ENCODE results near the gene CFAP251. TPM values are rescaled to one million over a fixed set of nuclear protein-coding genes. Genes with fewer than 3 reads are reported as not detected.
A peak's percentile ranks its signal among the peaks of the same experiment; 100 is the strongest.

The CFAP251 gene
- total RNA-seq, 2 donors from 2014 or later, result 3.6 to 7.0 TPM

DNA sequence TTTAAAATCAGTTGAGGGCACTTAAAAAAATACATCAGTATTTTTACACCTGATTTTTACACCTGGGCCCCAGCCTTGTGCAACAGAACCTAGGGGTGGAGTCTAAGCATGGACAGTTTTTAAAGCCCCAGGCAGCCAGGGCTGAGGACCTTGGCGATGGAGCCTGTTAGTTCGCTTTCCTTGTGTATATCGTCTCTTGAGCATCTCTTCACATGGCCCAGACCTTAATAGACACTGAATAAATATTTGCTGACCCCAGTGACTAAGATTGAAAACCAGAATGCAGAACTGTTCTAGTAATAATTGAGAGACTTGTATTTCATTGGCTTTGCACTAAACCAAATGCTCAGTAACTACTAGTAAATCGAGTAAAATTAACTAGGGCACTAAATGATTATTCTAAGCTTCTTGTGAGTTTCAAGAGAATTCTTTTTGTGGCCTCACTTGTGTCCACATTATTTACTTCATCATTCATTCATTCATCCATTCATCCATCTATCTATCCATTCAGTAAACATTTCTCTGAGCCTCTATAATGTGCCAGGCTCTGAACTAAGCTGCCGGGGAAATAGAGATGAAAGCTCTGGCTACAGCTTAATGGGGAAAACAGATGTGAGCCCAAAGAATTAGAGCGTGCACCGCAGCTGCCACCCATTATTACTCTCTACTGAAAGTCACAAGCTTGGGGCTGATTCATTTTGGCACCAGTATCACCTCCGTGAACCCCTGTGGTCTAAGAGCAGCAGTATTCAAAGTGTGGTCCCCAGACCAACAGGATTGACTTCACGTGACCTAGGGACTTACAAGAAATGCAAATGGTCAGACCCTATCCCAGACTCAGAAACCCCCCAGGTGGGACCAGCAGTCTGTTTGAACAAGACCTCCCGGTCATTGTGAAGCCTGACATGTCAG is 72.6 kb downstream of the CFAP251 start:
- no peak overlapping the region for H3K27ac ChIP-seq
- no peaks in the 10 kb centered on the region for H3K27me3 ChIP-seq
- H3K36me3 ChIP-seq (replicated peaks in 1 of 2; ENCODE audit: insufficient read depth in 1 of 2, low read depth in 2 of 2), result no peaks in the 10 kb centered on the region
- H3K4me3 ChIP-seq, result no peak overlapping the region
- intact Hi-C loops (cut with DNase I), result no loop called here
- ATAC-seq (no peak), DNase-seq (no peak)
- H3K4me1 ChIP-seq, result peaks cover 7% of the 10 kb centered on the region
- no peaks in the 10 kb centered on the region for H3K9me3 ChIP-seq
- TF ChIP-seq POLR2A (IDR thresholded peaks at IDR 0.05) (no peak), CTCF (IDR thresholded peaks at IDR 0.05) (no peak)
- 63 to 75% methylated on average over 9 to 10 of the region's 10 CpGs for WGBS, 2 donors

DNA sequence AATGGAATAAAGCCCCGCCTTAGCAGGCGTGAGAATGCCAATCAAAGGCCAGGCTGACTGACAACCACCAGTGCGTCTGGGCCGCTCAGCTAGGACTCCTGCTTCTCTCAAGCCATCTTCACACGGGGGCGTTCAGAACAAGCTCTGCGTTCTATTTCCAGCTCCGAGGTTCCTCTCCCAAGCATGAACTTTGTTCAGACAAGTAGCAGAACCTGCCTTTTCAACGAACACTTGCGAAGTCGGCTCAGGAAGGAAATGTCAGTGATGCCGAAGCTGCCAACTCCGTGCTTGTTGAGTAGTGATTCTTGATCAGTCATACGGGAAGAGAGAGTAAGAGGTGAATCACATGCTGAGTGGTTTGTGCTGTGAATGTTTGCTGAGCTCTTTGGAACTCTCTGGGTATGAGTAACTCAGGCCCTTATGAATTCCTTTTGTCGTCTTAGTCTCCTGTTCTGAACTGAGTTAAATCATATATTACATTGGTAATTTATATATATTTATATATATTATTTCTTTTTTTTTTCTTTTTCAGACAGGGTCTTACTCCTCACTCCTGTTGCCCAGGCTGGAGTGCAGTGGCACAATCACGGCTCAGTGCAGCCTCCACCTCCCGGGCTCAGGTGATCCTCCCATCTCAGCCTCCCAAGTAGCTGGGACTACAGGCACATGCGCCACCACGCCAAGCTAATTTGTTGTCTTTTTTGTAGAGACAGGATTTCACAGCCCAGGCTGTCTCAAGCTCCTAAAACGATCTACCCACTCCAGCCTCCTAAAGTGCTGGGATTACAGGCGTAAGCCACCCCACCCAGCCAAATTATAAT is 73.9 kb downstream of the CFAP251 start:
- intact Hi-C loops (cut with DNase I), result no loop called here
- Histone ChIP-seq H3K36me3 (replicated peaks in 1 of 2; ENCODE audit: insufficient read depth in 1 of 2, low read depth in 2 of 2) (no peaks in the 10 kb centered on the region), H3K27me3 (no peaks in the 10 kb centered on the region), H3K27ac (no peak overlapping the region), H3K4me1 (peaks cover 17% of the 10 kb centered on the region), H3K9me3 (no peaks in the 10 kb centered on the region), H3K4me3 (no peak overlapping the region)
- no peak for TF ChIP-seq POLR2A (IDR thresholded peaks at IDR 0.05)
- TF ChIP-seq CTCF (IDR thresholded peaks at IDR 0.05), result no peak
- no peak for ATAC-seq
- WGBS, 2 donors, result 76 to 88% methylated on average over 20 to 21 of the region's 21 CpGs
- DNase-seq, result peak in 1 of 4 donors; percentile 46

DNA sequence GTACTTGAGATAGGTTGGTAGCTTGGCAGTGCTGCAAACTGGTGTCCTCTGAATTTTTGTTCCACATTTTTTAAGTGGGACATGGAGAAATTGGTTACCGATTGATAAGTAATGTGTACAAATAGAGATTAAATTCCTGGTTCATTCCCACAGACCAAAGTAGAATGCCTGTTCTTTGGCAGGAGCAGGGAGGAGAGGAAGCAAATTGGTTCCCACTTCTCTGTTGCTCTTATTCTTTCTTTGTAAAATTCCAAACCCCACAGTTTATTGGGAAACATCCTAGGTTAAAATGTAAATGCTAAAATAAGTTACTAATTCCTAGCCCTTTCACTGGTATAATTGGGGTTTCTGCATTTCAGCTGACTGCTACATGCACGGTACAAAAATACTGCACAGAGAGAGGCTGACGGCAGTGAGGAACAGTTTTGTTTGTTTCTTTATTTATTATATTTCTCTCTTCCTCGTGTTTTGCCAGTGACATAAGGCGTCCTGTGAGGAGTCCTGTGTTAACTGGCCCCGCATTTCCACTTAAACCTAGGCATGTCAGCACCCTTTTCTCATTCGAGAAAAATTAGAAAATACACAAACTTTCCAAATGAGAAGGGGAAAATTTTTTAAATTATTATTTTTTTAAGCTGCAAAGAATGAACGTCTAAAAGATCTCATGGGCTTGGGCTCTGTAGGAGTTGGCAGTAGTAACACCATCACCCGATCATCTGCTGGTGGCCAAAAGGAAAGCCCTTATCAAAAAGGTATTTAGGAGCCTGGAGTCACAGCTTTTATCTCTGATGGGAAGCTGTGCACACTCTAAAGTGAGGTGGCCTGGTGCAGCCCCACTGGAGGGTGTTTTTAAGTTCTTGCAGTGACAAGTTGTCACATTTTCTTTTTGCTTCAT is 77.9 kb downstream of the CFAP251 start:
- no peak overlapping the region for H3K4me3 ChIP-seq
- H3K36me3 ChIP-seq (replicated peaks in 1 of 2; ENCODE audit: insufficient read depth in 1 of 2, low read depth in 2 of 2), result no peaks in the 10 kb centered on the region
- no peak for TF ChIP-seq CTCF (IDR thresholded peaks at IDR 0.05)
- TF ChIP-seq POLR2A (IDR thresholded peaks at IDR 0.05), result peak in 1 of 3 donors; percentile 40
- WGBS, 2 donors, result 16 to 25% methylated on average over 9 of the region's 9 CpGs
- intact Hi-C loops (cut with DNase I), result no loop called here
- peak overlapping the region; percentile 58 to 83 (median 67) for H3K27ac ChIP-seq
- peak in 3 of 4 donors; percentile 19 to 21 (median 20) for DNase-seq
- no peaks in the 10 kb centered on the region for H3K27me3 ChIP-seq
- no peaks in the 10 kb centered on the region for H3K9me3 ChIP-seq
- ATAC-seq, result peak; percentile 86
- peaks cover 17% of the 10 kb centered on the region for H3K4me1 ChIP-seq

GRCh38 chr12:121996945-121997612 is 78.7 kb downstream of the CFAP251 start:
- Histone ChIP-seq H3K36me3 (replicated peaks in 1 of 2; ENCODE audit: insufficient read depth in 1 of 2, low read depth in 2 of 2) (no peaks in the 10 kb centered on the region), H3K27ac (peak overlapping the region; percentile 58 to 83 (median 67)), H3K9me3 (no peaks in the 10 kb centered on the region), H3K27me3 (no peaks in the 10 kb centered on the region), H3K4me1 (peaks cover 17% of the 10 kb centered on the region), H3K4me3 (no peak overlapping the region)
- DNase-seq, result no peak
- TF ChIP-seq POLR2A (IDR thresholded peaks at IDR 0.05), result no peak
- no peak for TF ChIP-seq CTCF (IDR thresholded peaks at IDR 0.05)
- no peak for ATAC-seq
- 66 to 67% methylated on average over 13 of the region's 13 CpGs for WGBS, 2 donors
- intact Hi-C loops (cut with DNase I), result no loop called here
